Duodenal mucosa (tissue), 2 donors: ENCODE measurements around the gene SIRT7.

Source experiments
- H3K27ac ChIP-seq: one replicate; pipeline ENCODE4 v1.7.0; 2013; ENCODE audit warnings: low read depth, low read length
- H3K27me3 ChIP-seq, 2 donors: one replicate each; pipeline ENCODE4 v1.7.0; 2013; ENCODE audit warnings: low read length in 2 of 2, control low read depth in 1 of 2; ENCODE audit not compliant: insufficient read depth in 2 of 2, control insufficient read depth in 1 of 2
- H3K36me3 ChIP-seq, 2 donors: one replicate each; pipeline ENCODE4 v1.7.0; 2013; ENCODE audit warnings: low read length in 2 of 2, control low read depth in 1 of 2; ENCODE audit not compliant: insufficient read depth in 2 of 2, control insufficient read depth in 1 of 2
- H3K4me1 ChIP-seq, 2 donors: one replicate each; pipeline ENCODE4 v1.7.0; 2013; ENCODE audit warnings: low read length in 2 of 2, control low read depth in 1 of 2; ENCODE audit not compliant: insufficient read depth in 2 of 2, control insufficient read depth in 1 of 2
- H3K4me3 ChIP-seq, 2 donors: one replicate each; pipeline ENCODE4 v1.7.0; 2013; ENCODE audit warnings: low read length in 2 of 2, low read depth in 1 of 2
- H3K9ac ChIP-seq, 2 donors: one replicate each; pipeline ENCODE4 v1.7.0; 2013; ENCODE audit warnings: low read length in 2 of 2, low read depth in 1 of 2
- H3K9me3 ChIP-seq, 2 donors: one replicate each; pipeline ENCODE4 v1.7.0; 2013; ENCODE audit warnings: low read length in 2 of 2, control low read depth in 1 of 2; ENCODE audit not compliant: control insufficient read depth in 1 of 2

The SIRT7 gene

DNA sequence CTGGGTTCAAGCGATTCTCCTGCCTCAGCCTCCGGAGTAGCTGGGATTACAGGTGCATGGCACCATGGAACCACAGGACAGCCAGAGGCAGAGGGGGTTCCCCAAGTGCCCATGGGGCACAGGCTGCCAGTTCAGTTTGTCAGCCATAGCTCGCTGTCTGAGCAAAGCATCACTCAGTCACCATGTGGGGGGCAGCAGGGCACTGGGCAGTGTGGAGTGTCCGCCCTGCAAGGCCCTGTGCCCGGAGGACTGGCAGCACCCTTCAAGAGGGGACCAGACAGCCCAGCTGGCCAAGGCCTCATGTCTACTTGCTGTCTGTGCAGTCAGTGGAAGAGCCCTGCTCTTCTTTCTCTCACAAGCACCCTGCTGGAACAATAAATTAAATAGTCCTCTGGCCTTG, 33.0 kb downstream of the SIRT7 start:
- Histone ChIP-seq H3K4me3 (no peak overlapping the region), H3K9me3 (no peaks in the 10 kb centered on the region), H3K9ac (no peak overlapping the region), H3K27me3 (no peaks in the 10 kb centered on the region), H3K4me1 (peaks cover 3 to 6% of the 10 kb centered on the region in 2 donors), H3K36me3 (peaks cover 39 to 64% of the 10 kb centered on the region in 2 donors), H3K27ac (no peak overlapping the region)

GRCh38 chr17:81884520-81884919, 33.5 kb downstream of the SIRT7 start:
- no peak overlapping the region for H3K27ac ChIP-seq

DNA sequence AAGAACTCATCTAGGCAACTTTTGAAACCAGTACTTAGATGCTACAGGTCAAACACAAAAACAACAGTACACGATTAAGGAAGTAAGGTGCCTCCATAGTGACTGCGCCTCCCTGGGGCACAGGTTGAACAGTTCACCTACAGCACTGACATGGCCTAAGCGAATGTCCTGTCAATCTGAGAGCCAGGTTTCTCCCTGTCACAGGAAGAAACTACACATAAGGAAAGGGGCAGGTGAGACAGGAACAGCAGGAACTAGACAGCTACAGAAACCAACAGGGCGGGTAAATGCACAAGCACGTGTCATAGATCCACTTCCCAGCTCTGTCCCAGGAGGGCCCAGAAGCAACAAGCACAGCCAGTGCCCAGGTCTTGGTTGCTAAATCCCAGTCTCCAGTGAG, 38.9 kb downstream of the SIRT7 start:
- Histone ChIP-seq H3K4me1 (no peaks in the 10 kb centered on the region), H3K27ac (no peak overlapping the region), H3K36me3 (peaks cover 2 to 23% of the 10 kb centered on the region in 2 donors), H3K4me3 (no peak overlapping the region), H3K9me3 (no peaks in the 10 kb centered on the region), H3K9ac (no peak overlapping the region), H3K27me3 (no peaks in the 10 kb centered on the region)

More at GRCh38 chr17:81884520-81884919, 33.5 kb downstream of the SIRT7 start:
- Histone ChIP-seq H3K9me3 (no peaks in the 10 kb centered on the region), H3K36me3 (peaks cover 35 to 65% of the 10 kb centered on the region in 2 donors), H3K4me1 (peaks cover 0 to 3% of the 10 kb centered on the region in 2 donors), H3K27me3 (no peaks in the 10 kb centered on the region), H3K9ac (no peak overlapping the region), H3K4me3 (no peak overlapping the region)

- no peak overlapping the region for H3K27ac ChIP-seq
- H3K27me3 ChIP-seq: no peaks in the 10 kb centered on the region
- no peak overlapping the region for H3K9ac ChIP-seq
- peaks cover 0 to 20% of the 10 kb centered on the region in 2 donors for H3K36me3 ChIP-seq
- H3K4me3 ChIP-seq: no peak overlapping the region
- no peaks in the 10 kb centered on the region for H3K9me3 ChIP-seq
- no peaks in the 10 kb centered on the region for H3K4me1 ChIP-seq
These were observed 39.7 kb downstream of the SIRT7 start for GRCh38 chr17:81878294-81878693.

GRCh38 chr17:81877569-81877968, 40.4 kb downstream of the SIRT7 start:
- no peaks in the 10 kb centered on the region for H3K27me3 ChIP-seq
- no peak overlapping the region for H3K9ac ChIP-seq
- no peaks in the 10 kb centered on the region for H3K9me3 ChIP-seq
- H3K36me3 ChIP-seq: peaks cover 0 to 20% of the 10 kb centered on the region in 2 donors
- no peaks in the 10 kb centered on the region for H3K4me1 ChIP-seq
- H3K4me3 ChIP-seq: no peak overlapping the region
- H3K27ac ChIP-seq: no peak overlapping the region

GRCh38 chr17:81871387-81872230, 46.4 kb downstream of the SIRT7 start:
- H3K9ac ChIP-seq: peak overlapping the region; percentile 82 to 95
- no peaks in the 10 kb centered on the region for H3K9me3 ChIP-seq
- no peaks in the 10 kb centered on the region for H3K27me3 ChIP-seq
- H3K27ac ChIP-seq: peak overlapping the region; percentile 93
- peaks cover 35 to 42% of the 10 kb centered on the region in 2 donors for H3K4me1 ChIP-seq
- peaks cover 14 to 20% of the 10 kb centered on the region in 2 donors for H3K36me3 ChIP-seq
- peak overlapping the region; percentile 87 to 94 for H3K4me3 ChIP-seq

DNA sequence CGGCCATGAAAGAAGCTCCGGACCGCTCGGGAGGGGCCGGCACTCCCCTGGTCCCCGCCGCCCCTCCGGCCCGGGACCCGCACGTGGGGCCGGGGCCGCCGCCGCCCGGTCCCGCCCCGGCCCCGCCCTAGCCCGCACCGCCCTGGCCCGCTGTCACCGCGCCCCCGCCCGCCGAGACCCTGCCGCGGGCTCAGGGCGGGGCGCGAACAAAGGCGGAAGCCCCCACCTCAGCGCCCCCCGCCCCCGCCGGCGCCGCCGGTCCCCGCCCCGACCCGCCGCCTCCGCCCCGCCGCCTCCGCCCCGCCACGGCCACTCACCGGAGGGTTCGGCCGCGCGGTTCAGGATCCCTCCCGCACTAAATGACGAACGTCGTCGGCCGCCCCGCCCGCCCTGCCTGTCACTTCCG, 47.0 kb downstream of the SIRT7 start, which contains the start of gene ARHGDIA:
Gene ARHGDIA, minus strand, starts transcription at position 357 of the 406 bp plus-strand sequence. CDS start 1,407 bp downstream, outside the sequence.
- Histone ChIP-seq H3K27ac (peak within 1 kb of the TSS; percentile 93), H3K4me1 (peaks cover 41 to 48% of the 10 kb centered on the region in 2 donors), H3K27me3 (no peaks in the 10 kb centered on the region), H3K9ac (peak within 1 kb of the TSS; percentile 95 to 97), H3K9me3 (no peaks in the 10 kb centered on the region), H3K4me3 (peak within 1 kb of the TSS; percentile 89 to 94), H3K36me3 (peaks cover 14 to 20% of the 10 kb centered on the region in 2 donors)

DNA sequence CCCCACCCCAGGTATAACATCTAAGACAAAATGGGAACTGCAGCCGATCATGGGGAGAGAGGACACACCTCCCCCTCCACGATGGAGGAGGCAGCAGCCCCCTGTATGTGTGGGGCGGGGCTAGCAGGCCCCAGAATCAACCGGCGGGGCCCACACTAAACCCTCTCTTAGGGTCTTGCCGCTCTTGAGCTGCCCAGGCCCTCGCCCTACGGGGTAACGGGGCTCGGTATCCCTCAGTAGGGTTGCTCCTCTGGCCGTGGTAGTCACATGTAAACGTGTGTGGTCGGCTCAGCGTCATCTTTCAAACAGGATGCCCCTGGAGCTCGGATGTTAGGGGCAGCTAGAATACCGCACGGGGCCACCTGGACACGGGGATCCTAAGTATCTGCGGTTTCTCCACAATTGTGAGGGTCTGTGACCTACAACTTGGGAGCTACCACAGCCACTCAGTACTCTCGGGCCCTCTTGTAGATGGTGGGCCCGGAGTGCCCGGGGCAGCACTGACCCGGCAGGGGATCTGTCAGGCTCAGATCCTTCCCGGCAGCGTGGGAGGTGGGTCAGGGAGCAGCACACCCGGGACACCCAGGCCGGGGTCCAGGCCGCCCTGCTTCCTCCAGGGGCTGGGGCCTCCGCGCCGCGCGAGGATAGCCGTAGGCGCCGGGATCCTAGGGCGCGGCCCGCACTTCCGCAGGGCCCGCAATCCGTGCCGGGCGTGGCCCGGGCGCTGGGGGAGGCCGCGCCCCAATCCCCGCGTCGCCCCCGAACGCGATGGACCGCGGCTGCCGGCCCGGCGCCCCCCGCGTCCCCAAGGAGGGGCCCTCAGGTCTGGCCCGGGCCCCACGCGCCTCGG, 47.6 kb downstream of the SIRT7 start:
- Histone ChIP-seq H3K9me3 (no peaks in the 10 kb centered on the region), H3K9ac (peak overlapping the region; percentile 89 to 97), H3K4me3 (peak overlapping the region; percentile 81 to 89), H3K27ac (peak overlapping the region; percentile 93), H3K36me3 (peaks cover 14 to 20% of the 10 kb centered on the region in 2 donors), H3K27me3 (no peaks in the 10 kb centered on the region), H3K4me1 (peaks cover 45 to 55% of the 10 kb centered on the region in 2 donors)

DNA sequence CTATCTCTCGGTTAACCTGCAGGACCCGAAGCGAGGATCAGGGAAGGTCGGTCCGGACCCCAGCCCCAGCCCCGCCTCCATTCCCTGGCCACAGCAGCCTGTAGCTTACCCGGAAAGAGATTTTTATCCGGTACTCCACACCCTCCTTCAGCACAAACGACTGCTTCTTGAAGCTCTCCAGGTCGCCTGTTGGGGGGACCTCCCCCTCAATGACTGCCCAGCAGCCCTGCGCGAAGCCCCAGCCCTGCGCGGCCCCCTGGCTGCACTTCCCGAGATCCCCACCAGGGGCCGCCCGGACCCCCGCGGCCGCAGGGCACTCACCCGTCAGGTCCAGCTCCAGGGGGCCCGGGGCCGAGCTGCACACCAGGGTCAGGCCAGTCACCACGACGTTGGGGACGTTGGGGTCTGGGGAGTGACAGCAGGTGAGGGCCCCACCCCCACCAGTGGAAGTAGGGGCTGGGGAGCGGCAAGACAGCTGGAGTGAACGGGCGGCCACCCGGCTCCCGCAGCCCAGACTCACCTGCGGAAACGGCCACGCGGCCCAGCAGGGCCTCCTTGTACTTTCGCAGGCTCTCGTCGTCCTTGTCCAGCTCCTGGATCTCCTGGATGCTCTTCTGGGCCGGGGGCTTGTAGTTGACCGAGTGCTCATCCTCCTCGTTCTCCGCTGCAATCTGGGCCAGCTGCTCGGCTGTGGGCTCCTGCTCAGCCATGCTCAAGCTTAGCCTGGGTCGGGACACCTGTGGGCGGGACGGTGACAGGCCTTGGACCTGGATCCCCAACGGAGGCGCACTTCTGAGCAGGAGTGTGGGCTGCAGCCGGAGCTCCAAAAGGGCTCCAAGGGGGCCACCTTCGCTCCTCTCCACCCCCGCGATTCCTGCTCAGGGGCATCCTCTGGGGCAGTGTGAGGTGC, 48.5 kb downstream of the SIRT7 start:
- H3K9me3 ChIP-seq: no peaks in the 10 kb centered on the region
- H3K4me1 ChIP-seq: peaks cover 54 to 64% of the 10 kb centered on the region in 2 donors
- H3K27me3 ChIP-seq: no peaks in the 10 kb centered on the region
- H3K4me3 ChIP-seq: peak overlapping the region; percentile 81 to 89
- peak overlapping the region; percentile 89 to 97 for H3K9ac ChIP-seq
- peak overlapping the region; percentile 93 for H3K27ac ChIP-seq
- peaks cover 14 to 21% of the 10 kb centered on the region in 2 donors for H3K36me3 ChIP-seq
